SU-DHL-6 (cell line): ENCODE data around the gene PWP2.

ENCODE experiments used
- H2AFZ ChIP-seq: fragments of 200-600 bp; sonication (generic); 2 replicates; pipeline ENCODE4 v1.6.1; 2014; ENCODE audit warnings: low read depth, mild to moderate bottlenecking, moderate library complexity, mixed read lengths, antibody characterized with exemption, low read length; ENCODE audit not compliant: severe bottlenecking
- H3F3A ChIP-seq: fragments of 200-600 bp; shearing (Covaris generic); 2 replicates; pipeline ENCODE4 v1.6.0; 2016; ENCODE audit warnings: antibody characterized with exemption, mild to moderate bottlenecking; ENCODE audit not compliant: insufficient read depth
- H3K27ac ChIP-seq: fragments of 200-600 bp; sonication (generic); 2 replicates; pipeline ENCODE4 v1.5.1; 2016; ENCODE audit warnings: low read depth, mild to moderate bottlenecking, low read length, moderate library complexity, mixed read lengths
- H3K27me3 ChIP-seq: fragments of 200-600 bp; sonication (generic), shearing (Covaris generic); 2 replicates; pipeline ENCODE4 v1.6.0; 2014; ENCODE audit warnings: mild to moderate bottlenecking, low read length
- H3K36me3 ChIP-seq: fragments of 200-600 bp; sonication (generic); 2 replicates; pipeline ENCODE4 v1.6.1; 2014; ENCODE audit warnings: mild to moderate bottlenecking, low read length, mixed read lengths
- H3K4me2 ChIP-seq: fragments of 300-600, 200-600 bp; shearing (Covaris generic), sonication (generic); 2 replicates; pipeline ENCODE4 v1.6.0; 2014; ENCODE audit warnings: low read length, low read depth, mild to moderate bottlenecking; ENCODE audit not compliant: poor library complexity, severe bottlenecking
- H3K4me3 ChIP-seq: fragments of 200-600 bp; sonication (generic); 2 replicates; pipeline ENCODE4 v1.5.1; 2014; ENCODE audit warnings: antibody characterized with exemption, low read length, mild to moderate bottlenecking, mixed read lengths; ENCODE audit not compliant: insufficient read depth, poor library complexity, severe bottlenecking
- H3K79me2 ChIP-seq: fragments of 200-600 bp; sonication (generic); 2 replicates; pipeline ENCODE4 v1.6.1; 2014; ENCODE audit warnings: mild to moderate bottlenecking, low read length, moderate library complexity; ENCODE audit not compliant: insufficient read depth
- H3K9ac ChIP-seq: fragments of 200-600 bp; sonication (generic); 2 replicates; pipeline ENCODE4 v1.7.0; 2014; ENCODE audit warnings: mild to moderate bottlenecking, low read length
- H3K9me2 ChIP-seq: fragments of 200-600 bp; sonication (generic); replicated peaks from 2 replicates; pipeline ENCODE4 v1.6.1; 2014; ENCODE audit warnings: low read length; ENCODE audit not compliant: insufficient read depth
- H3K9me3 ChIP-seq: fragments of 200-600 bp; sonication (generic); 2 replicates; pipeline ENCODE4 v1.6.1; 2014; ENCODE audit warnings: low read length, mixed read lengths; ENCODE audit not compliant: insufficient read depth
- H4K20me1 ChIP-seq: fragments of 200-600 bp; sonication (generic); 2 replicates; pipeline ENCODE4 v1.6.1; 2014; ENCODE audit warnings: low read depth, mild to moderate bottlenecking, antibody characterized with exemption, low read length, moderate library complexity, mixed read lengths
- CTCF ChIP-seq: fragments of 200-600 bp; sonication (generic); IDR thresholded peaks from one replicate; pipeline ENCODE4 v1.5.1; 2017; ENCODE audit warnings: antibody characterized with exemption, mild to moderate bottlenecking, low read length, moderate library complexity; ENCODE audit not compliant: insufficient read depth, poor library complexity, severe bottlenecking
- EZH2phosphoT487 ChIP-seq: fragments of 200-600 bp; sonication (generic), shearing (Covaris generic); conservative IDR thresholded peaks from 2 replicates; pipeline ENCODE4 v1.6.1; 2018; ENCODE audit warnings: mild to moderate bottlenecking, antibody characterized with exemption, low read length, moderate library complexity, mixed read lengths

Gene PWP2

DNA sequence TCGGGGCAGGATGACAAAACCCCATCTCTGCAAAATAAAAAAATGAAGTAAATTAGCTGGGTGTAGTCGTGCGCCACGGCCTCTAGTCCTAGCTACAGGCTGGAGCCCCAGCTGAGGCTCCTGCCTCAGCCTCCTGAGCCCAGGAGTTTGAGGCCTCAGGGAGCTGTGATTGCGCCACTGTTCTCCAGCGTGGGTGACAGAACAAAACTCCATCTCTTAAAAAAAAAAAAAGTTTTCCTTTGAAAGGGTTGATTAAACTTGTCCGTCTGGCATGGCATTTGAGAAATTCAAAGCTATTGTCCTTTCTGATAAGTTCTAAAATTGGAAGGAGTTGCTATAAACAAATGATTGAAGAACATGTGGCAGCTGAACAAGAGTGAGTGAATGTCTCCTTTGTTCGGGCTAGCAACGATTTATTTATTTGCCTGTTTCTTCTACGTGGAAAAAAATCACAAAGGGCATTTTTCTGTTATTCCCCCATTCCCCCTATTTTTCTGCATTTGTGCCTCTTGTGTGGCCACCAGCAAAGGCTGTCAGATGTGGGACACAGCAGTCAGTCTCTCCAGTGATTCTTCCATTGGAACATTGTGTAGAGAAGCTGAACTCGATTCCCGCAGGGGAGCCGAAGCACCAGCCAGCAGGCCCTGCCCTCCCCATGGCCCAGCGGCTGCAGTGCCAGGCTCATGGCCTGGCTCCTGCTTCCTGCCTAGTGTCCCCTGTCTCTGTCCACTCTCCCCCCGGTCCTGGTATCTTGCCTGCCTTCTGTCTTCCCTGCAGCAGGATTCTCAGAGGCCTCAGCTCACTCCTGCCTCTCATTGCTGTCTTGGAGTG, 21.5 kb upstream of the PWP2 start:
- Histone ChIP-seq H3K27ac (no peak overlapping the region), H2AFZ (no peak overlapping the region), H3K4me3 (no peak overlapping the region), H3K9me3 (no peaks in the 10 kb centered on the region), H3K4me2 (no peak overlapping the region), H3F3A (no peaks in the 10 kb centered on the region), H3K9me2 (no peaks in the 10 kb centered on the region), H4K20me1 (no peaks in the 10 kb centered on the region), H3K79me2 (no peaks in the 10 kb centered on the region), H3K9ac (no peak overlapping the region), H3K36me3 (no peaks in the 10 kb centered on the region), H3K27me3 (no peaks in the 10 kb centered on the region)
- TF ChIP-seq EZH2phosphoT487 (no peak), CTCF (no peak)

DNA sequence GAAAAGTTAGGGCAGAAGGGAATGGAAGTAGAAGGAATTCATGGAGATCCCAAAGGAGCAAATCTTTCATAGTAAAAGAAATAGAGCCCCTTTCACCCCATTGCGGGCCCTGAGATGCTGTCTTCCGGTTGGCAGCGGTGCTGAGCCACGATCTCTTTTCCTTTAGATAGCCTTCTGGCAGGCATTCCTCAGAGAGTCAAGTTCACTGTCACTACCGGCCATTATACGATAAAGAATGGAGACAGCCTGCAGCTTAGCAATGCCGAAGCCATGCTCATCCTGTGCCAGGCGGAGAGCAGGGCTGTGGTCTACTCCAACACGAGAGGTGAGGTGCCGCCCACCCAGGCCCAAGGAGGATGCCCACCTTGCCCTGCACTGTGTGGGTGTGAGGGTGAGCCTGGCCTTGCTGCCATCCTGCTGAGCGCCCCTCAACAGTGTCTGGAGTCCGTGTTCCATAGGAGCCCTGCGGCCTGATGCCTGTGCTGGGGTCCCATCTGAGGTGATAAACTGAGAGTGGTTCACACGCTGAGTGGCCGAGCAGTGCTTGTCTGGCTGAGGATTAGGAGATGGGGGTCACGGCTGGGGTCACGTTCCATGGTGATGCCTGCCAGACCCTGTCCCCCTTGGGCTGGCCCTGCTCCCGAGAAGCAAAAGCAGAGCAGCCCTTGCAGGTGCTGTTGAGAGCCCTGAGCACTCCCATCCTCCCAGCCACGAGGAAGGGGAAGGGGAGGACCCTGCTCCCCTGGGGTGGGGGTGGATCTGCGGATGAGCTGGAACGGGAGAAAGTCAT, 20.4 kb upstream of the PWP2 start:
- no peaks in the 10 kb centered on the region for H4K20me1 ChIP-seq
- H3K27ac ChIP-seq = no peak overlapping the region
- H3K79me2 ChIP-seq = no peaks in the 10 kb centered on the region
- no peaks in the 10 kb centered on the region; the same call in 1 of the 2 replicates for H3K36me3 ChIP-seq
- TF ChIP-seq EZH2phosphoT487 (no peak), CTCF (no peak)
- H3F3A ChIP-seq = no peaks in the 10 kb centered on the region
- H2AFZ ChIP-seq = no peak overlapping the region
- no peak overlapping the region for H3K9ac ChIP-seq
- H3K9me3 ChIP-seq = no peaks in the 10 kb centered on the region
- H3K27me3 ChIP-seq = no peaks in the 10 kb centered on the region
- no peaks in the 10 kb centered on the region for H3K9me2 ChIP-seq
- H3K4me2 ChIP-seq = no peak overlapping the region
- no peak overlapping the region for H3K4me3 ChIP-seq

DNA sequence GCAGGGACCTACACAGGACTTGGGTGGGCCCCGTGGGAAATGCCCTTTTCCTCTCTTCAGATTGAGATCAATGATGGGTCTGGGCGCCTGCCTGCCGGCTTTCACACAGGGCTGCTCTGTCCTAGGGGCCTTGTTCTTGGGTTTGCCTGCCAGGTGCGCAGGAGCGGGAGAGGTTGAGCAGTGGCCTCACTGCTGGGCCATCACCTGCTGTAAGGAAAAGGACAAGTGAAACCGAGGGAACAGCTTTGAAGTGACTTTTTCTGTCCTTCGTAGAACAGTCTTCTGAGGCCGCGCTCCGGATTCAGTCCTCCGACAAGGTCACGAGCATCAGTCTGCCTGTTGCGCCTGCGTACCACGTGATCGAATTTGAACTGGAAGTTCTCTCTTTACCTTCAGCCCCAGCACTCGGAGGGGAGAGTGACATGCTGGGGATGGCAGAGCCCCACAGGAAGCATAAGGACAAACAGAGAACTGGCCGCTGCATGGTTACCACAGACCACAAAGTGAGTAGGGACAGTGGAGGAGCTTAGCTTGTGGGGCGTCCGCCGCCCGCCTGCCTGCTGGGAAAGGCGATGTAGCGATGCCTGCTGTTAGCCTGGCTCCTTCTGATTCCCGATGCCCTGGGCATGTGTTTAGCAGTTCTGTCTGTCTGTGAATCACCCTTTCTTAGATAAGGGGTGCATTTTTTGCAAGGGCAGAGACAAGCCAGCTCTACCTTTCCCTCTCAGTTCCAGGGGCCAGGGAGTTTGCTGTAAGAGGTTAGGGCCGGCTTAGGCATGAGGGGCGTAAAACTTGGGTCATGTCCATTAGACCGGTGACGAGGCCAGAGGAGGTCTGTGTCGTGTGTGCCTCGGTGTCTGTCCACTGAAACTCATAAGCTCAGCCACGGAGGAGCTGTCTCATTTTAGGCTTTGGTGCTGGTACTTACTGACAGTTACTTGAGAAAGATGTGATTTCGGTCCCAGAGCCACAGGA, 19.5 kb upstream of the PWP2 start:
- no peaks in the 10 kb centered on the region; the same call in 1 of the 2 replicates for H3K36me3 ChIP-seq
- H3K9me2 ChIP-seq = no peaks in the 10 kb centered on the region
- no peak overlapping the region for H3K4me3 ChIP-seq
- TF ChIP-seq EZH2phosphoT487 (no peak), CTCF (no peak)
- H3K4me2 ChIP-seq = no peak overlapping the region
- no peaks in the 10 kb centered on the region for H3K79me2 ChIP-seq
- no peaks in the 10 kb centered on the region for H3F3A ChIP-seq
- H3K9me3 ChIP-seq = no peaks in the 10 kb centered on the region
- no peak overlapping the region for H3K27ac ChIP-seq
- H3K27me3 ChIP-seq = no peaks in the 10 kb centered on the region
- H3K9ac ChIP-seq = no peak overlapping the region
- H2AFZ ChIP-seq = no peak overlapping the region
- no peaks in the 10 kb centered on the region for H4K20me1 ChIP-seq
